H1 (cell line): Measurements from ENCODE around the gene NEU4. TPM values are rescaled to one million over a fixed set of nuclear protein-coding genes. Genes with fewer than 3 reads are reported as not detected.

Experiments used
- JUND ChIP-seq: IDR thresholded peaks from 2 replicates; pipeline ENCODE4 v1.6.1; 2011; ENCODE audit warnings: mild to moderate bottlenecking, improper control_type of control experiment, low read length
- KDM5A ChIP-seq: fragments of 200-600 bp; IDR thresholded peaks from 2 replicates; pipeline ENCODE4 v1.7.1; 2012; ENCODE audit warnings: mild to moderate bottlenecking, low read length, inconsistent platforms, mixed read lengths
- SAP30 ChIP-seq: fragments of 300-600 bp; sonication (generic); IDR thresholded peaks from 2 replicates; pipeline ENCODE4 v1.7.1; 2012; ENCODE audit warnings: low read length, moderate library complexity, mild to moderate bottlenecking, inconsistent platforms; ENCODE audit not compliant: insufficient read depth, insufficient replicate concordance
- polyA plus RNA-seq, 7 experiments: library from polyadenylated mRNA; depleted of rRNA in 3 of 7; stranded (reverse) in 5 of 7; unstranded in 2 of 7; fragments of >200 nt in 5 of 7; fragments of 200-250 nt in 2 of 7; gene quantifications; 1 replicate in 5 of 7; 2 replicates in 1 of 7; 4 replicates in 1 of 7; pipeline versions ENCODE4 v1.2.1 to v1.2.3, GENCODE V29; 2011 to 2013; ENCODE audit warnings: missing spikeins in 2 of 7, mixed read lengths in 2 of 7
- total RNA-seq: library from RNA; stranded (reverse); fragmentation: NEBNext Ultra II Directional; extraction: Animal tissue kit (Norgen Biotek cat#: 25700); gene quantifications from 2 replicates; pipeline ENCODE4 v1.2.1, GENCODE V29; 2021
- TF ChIP-seq, protein P1 (sequence below): fragments of 300-600 bp; sonication (generic); IDR thresholded peaks from 2 replicates; pipeline ENCODE4 v1.7.1; 2012; ENCODE audit warnings: low read length, moderate library complexity, mild to moderate bottlenecking, inconsistent platforms; ENCODE audit not compliant: insufficient replicate concordance

Gene NEU4
- total and polyA plus RNA-seq, 2 of the 8 experiments (the other 6 are each of a cell fraction or from before 2014, with no cell fraction given) = 0.32 to 0.50 TPM

GRCh38 chr2:241813644-241814392 is 4.8 kb downstream of the NEU4 start (continued):
- TF ChIP-seq, protein P1, sequence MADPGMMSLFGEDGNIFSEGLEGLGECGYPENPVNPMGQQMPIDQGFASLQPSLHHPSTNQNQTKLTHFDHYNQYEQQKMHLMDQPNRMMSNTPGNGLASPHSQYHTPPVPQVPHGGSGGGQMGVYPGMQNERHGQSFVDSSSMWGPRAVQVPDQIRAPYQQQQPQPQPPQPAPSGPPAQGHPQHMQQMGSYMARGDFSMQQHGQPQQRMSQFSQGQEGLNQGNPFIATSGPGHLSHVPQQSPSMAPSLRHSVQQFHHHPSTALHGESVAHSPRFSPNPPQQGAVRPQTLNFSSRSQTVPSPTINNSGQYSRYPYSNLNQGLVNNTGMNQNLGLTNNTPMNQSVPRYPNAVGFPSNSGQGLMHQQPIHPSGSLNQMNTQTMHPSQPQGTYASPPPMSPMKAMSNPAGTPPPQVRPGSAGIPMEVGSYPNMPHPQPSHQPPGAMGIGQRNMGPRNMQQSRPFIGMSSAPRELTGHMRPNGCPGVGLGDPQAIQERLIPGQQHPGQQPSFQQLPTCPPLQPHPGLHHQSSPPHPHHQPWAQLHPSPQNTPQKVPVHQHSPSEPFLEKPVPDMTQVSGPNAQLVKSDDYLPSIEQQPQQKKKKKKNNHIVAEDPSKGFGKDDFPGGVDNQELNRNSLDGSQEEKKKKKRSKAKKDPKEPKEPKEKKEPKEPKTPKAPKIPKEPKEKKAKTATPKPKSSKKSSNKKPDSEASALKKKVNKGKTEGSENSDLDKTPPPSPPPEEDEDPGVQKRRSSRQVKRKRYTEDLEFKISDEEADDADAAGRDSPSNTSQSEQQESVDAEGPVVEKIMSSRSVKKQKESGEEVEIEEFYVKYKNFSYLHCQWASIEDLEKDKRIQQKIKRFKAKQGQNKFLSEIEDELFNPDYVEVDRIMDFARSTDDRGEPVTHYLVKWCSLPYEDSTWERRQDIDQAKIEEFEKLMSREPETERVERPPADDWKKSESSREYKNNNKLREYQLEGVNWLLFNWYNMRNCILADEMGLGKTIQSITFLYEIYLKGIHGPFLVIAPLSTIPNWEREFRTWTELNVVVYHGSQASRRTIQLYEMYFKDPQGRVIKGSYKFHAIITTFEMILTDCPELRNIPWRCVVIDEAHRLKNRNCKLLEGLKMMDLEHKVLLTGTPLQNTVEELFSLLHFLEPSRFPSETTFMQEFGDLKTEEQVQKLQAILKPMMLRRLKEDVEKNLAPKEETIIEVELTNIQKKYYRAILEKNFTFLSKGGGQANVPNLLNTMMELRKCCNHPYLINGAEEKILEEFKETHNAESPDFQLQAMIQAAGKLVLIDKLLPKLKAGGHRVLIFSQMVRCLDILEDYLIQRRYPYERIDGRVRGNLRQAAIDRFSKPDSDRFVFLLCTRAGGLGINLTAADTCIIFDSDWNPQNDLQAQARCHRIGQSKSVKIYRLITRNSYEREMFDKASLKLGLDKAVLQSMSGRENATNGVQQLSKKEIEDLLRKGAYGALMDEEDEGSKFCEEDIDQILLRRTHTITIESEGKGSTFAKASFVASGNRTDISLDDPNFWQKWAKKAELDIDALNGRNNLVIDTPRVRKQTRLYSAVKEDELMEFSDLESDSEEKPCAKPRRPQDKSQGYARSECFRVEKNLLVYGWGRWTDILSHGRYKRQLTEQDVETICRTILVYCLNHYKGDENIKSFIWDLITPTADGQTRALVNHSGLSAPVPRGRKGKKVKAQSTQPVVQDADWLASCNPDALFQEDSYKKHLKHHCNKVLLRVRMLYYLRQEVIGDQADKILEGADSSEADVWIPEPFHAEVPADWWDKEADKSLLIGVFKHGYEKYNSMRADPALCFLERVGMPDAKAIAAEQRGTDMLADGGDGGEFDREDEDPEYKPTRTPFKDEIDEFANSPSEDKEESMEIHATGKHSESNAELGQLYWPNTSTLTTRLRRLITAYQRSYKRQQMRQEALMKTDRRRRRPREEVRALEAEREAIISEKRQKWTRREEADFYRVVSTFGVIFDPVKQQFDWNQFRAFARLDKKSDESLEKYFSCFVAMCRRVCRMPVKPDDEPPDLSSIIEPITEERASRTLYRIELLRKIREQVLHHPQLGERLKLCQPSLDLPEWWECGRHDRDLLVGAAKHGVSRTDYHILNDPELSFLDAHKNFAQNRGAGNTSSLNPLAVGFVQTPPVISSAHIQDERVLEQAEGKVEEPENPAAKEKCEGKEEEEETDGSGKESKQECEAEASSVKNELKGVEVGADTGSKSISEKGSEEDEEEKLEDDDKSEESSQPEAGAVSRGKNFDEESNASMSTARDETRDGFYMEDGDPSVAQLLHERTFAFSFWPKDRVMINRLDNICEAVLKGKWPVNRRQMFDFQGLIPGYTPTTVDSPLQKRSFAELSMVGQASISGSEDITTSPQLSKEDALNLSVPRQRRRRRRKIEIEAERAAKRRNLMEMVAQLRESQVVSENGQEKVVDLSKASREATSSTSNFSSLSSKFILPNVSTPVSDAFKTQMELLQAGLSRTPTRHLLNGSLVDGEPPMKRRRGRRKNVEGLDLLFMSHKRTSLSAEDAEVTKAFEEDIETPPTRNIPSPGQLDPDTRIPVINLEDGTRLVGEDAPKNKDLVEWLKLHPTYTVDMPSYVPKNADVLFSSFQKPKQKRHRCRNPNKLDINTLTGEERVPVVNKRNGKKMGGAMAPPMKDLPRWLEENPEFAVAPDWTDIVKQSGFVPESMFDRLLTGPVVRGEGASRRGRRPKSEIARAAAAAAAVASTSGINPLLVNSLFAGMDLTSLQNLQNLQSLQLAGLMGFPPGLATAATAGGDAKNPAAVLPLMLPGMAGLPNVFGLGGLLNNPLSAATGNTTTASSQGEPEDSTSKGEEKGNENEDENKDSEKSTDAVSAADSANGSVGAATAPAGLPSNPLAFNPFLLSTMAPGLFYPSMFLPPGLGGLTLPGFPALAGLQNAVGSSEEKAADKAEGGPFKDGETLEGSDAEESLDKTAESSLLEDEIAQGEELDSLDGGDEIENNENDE = no peak
- no peak for TF ChIP-seq KDM5A
- TF ChIP-seq JUND = no peak
- TF ChIP-seq SAP30 = no peak
